ENCODE data around the gene ZNF469. TPM values are rescaled to one million over a fixed set of nuclear protein-coding genes. Genes with fewer than 3 reads are reported as not detected.

Gene ZNF469
- total RNA-seq, 4 donors from 2014 or later, result 0.17 to 0.49 (median 0.40) TPM

DNA sequence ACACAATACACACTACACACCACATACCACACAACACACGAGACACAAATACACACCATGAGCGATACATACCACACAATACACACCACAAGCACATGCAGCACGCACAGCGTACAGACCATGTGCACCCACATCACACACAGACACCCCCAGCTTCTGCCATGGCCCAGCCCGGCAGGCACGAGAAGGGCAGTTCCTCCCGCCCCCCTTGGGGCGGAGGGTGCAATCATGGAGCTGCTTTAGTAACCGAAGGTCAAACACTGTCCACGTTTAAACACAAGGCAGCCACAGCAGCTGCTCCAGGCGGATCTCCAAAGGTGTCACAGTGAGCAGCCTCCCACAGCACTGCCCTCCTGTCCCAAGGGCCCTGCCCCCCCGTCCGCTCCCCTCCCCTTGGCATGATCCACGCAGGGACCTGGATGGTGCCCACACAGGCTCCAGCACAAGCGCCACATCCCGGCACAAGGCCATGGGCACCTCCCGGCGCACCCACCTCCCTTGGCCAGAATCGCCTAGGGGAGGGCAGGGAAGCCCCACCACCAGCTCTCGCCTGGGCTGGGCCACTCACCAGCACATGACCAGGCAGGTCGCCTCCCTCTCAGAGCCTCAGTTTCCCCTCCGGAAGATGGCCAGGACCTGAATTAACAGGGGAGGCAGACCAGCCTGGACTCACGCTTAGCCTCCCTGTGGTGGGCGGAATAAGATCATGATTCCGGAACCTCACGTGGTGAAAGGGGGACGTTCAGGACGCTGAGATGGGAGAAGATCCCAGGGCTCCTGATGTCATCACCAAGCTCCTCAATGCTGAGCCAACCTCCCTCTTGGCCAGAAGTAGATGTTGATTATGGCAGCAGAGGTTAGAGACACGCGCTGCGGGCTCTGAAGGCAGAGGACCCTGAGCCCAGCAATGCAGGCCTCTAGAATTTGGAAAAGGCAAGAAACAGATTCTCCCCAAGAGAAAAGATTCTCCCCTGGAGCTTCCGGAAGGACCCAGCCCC is 32.6 kb upstream of the ZNF469 start:
- no peak overlapping the region for H3K4me3 ChIP-seq (ENCODE audit: low read depth, poor library complexity, severe bottlenecking)
- intact Hi-C loops (cut with DNase I; ENCODE audit: low total_unique reads), result no loop called here

DNA sequence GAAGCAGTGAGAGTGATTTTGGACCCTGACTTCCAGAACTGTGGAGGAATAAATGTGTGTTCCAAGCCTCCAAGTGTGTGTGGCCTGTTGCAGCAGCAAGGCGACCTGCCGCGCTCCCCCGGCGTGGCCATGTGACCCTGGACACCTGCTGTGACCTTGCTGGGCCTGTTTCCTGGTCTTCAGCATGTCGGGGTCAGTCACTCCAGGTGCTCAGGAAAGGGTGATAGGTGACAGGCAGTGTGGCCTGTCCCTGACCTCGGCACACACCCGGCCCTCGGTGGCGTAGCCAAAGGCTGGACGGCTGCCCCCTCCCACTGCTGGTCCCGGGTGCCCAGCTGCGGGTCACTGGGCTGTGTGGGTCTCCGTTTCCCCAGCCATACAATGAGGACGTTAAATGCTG is 31.8 kb upstream of the ZNF469 start:
- no peak for DNase-seq (ENCODE audit: low spot score in 2 of 2)
- intact Hi-C loops (cut with DNase I; ENCODE audit: low total_unique reads), result no loop called here
- WGBS, 2 donors, result 77 to 86% methylated on average over 15 of the region's 15 CpGs
- TF ChIP-seq, protein P1, sequence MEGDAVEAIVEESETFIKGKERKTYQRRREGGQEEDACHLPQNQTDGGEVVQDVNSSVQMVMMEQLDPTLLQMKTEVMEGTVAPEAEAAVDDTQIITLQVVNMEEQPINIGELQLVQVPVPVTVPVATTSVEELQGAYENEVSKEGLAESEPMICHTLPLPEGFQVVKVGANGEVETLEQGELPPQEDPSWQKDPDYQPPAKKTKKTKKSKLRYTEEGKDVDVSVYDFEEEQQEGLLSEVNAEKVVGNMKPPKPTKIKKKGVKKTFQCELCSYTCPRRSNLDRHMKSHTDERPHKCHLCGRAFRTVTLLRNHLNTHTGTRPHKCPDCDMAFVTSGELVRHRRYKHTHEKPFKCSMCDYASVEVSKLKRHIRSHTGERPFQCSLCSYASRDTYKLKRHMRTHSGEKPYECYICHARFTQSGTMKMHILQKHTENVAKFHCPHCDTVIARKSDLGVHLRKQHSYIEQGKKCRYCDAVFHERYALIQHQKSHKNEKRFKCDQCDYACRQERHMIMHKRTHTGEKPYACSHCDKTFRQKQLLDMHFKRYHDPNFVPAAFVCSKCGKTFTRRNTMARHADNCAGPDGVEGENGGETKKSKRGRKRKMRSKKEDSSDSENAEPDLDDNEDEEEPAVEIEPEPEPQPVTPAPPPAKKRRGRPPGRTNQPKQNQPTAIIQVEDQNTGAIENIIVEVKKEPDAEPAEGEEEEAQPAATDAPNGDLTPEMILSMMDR (IDR thresholded peaks at IDR 0.05), result no peak
- H3K4me3 ChIP-seq (ENCODE audit: low read depth, poor library complexity, severe bottlenecking), result no peak overlapping the region

More for the DNA sequence above, 32.6 kb upstream of the ZNF469 start:
- 81 to 84% methylated on average over 31 to 32 of the region's 32 CpGs for WGBS, 2 donors
- TF ChIP-seq, protein P1 (IDR thresholded peaks at IDR 0.05), result no peak
- no peak for TF ChIP-seq POLR2A (IDR thresholded peaks at IDR 0.05)
- no peak for DNase-seq (ENCODE audit: low spot score in 2 of 2)

DNA sequence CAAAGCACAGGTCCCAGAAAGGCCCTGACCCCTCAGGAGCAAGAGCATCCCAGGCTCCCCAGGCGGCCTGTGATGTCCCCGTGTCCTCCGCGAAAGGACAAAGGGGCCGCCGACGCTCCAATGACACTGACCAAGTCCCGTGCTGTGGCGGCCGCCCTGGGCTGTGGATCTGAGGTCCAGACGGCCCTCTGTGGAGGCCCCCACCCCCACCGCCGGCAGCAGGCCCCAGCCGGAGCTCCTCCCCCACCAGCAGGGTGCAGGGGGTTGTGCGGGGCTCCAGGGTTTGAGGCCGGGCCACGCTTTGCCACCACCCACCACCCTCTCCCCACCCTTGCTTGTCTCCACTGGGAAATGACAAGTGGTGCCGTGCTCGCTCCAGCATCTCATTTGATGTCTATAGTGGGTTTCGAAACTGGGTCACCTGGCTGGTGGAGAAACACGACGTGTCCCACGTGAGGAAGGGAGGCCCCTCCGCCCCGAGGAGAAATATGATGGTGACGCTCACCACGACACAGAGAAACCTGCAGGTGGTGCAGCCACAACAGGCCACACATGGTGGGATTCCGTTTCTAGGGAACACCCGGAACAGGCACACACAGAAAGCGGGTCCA is 31.2 kb upstream of the ZNF469 start:
- intact Hi-C loops (cut with DNase I; ENCODE audit: low total_unique reads), result no loop called here
- TF ChIP-seq, protein P1 (IDR thresholded peaks at IDR 0.05), result no peak
- no peak for TF ChIP-seq POLR2A (IDR thresholded peaks at IDR 0.05)
- no peak for DNase-seq (ENCODE audit: low spot score in 2 of 2)
- WGBS, 2 donors, result 79 to 88% methylated on average over 16 to 28 of the region's 30 CpGs
- no peak overlapping the region for H3K4me3 ChIP-seq (ENCODE audit: low read depth, poor library complexity, severe bottlenecking)

DNA sequence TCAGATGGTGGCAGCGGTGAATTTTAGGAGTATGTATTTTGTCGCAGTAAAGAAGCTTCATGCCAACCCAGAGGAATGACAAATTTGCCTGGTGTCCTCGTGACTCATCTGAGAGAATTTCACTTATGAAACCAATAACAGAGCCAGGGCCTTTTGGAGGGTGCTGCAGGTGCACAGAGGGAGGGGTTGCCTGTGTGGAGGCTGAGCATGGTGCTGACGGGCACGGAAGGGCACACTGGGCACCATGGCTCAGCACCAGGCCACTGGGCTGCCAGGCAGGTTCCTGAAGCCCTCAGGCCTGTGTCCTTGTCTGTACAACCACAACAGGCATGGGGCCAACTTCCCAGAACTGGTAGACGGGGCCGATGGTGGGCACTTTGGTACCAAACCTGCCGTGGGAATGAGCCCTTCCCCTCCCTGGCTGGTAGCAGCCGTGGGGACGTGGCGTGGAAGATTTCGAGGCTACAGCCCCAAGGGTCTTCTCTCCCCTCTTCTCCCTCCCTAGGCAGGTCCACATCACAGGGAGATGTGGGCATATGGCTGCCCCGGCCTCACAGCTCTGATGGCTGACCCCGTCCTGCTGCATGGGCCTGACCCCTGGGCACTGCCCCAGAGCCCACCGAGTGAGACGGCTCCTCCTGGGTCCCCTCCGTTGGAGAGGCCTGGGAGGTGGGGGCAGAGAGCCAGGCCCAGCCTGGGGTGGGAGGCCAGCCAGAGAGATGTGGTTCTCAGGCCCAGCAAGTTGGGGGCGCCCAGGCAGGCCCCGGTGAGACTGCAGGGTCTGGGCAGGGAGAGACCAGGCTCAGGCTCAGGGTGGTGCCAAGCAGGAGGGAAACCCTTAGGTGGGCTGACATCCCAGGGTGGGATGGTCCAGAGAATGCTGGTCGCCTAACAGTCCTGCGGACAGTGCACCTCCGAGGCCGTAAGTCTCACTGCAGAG is 30.2 kb upstream of the ZNF469 start:
- intact Hi-C loops (cut with DNase I; ENCODE audit: low total_unique reads), result no loop called here

DNA sequence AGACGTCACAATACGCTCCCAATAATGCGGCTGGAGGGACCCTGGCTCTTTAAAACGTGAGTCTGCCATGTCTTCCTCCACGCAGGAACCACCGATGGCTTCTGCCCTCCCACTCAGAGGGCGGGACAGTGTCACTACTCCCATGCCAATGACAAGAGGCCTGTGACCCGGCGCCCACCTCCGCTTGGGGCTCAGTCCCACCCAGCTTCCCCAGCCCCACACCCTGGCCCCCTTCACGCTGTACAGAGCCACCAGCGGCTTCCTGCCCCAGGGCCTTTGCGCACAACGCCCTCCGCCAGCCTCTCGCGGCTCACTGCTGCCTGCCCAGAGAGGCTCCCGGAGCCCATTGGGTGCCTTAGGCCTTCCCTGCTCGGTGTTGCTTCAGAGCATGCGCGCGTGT is 29.5 kb upstream of the ZNF469 start:
- no peak overlapping the region for H3K4me3 ChIP-seq (ENCODE audit: low read depth, poor library complexity, severe bottlenecking)
- no peak for TF ChIP-seq POLR2A (IDR thresholded peaks at IDR 0.05)
- TF ChIP-seq, protein P1 (IDR thresholded peaks at IDR 0.05), result no peak
- WGBS, 2 donors, result 77 to 87% methylated on average over 22 of the region's 22 CpGs
- DNase-seq (ENCODE audit: low spot score in 2 of 2), result no peak
- intact Hi-C loops (cut with DNase I; ENCODE audit: low total_unique reads), result no loop called here

More for the DNA sequence above, 30.2 kb upstream of the ZNF469 start:
- TF ChIP-seq, protein P1 (IDR thresholded peaks at IDR 0.05), result no peak
- H3K4me3 ChIP-seq (ENCODE audit: low read depth, poor library complexity, severe bottlenecking), result no peak overlapping the region
- DNase-seq (ENCODE audit: low spot score in 2 of 2), result no peak
- 86% methylated on average over 20 to 23 of the region's 23 CpGs for WGBS, 2 donors

Measured in lower leg skin (tissue), 4 donors.